Measurements from ENCODE around the gene INSL4. TPM values are rescaled to one million over a fixed set of nuclear protein-coding genes. Genes with fewer than 3 reads are reported as not detected.

The INSL4 gene
- total RNA-seq, result not detected in 2 replicates

DNA sequence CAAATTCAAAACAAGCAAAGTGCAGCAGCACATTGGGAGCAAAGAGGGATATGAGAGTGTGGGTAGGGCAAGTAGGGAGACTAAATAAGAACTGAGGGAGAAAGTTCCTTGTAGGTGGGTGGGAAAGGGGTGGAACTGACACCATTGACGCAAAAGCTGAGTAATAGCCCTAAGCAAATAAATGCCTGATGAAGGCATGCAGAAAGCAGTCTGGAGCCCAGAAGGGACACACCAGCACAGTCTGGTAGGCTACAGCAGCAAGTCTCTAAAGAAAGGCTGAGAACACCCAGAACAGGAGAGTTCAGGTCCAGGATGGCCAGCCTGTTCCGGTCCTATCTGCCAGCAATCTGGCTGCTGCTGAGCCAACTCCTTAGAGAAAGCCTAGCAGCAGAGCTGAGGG, at the start of gene INSL4:
TSS of gene INSL4 (plus strand) at position 208 of the 400 bp plus-strand sequence. CDS start at position 313, 105 bp downstream.

GRCh38 chr9:5185220-5185840, 45.9 kb upstream of the INSL4 start, which contains the start of gene INSL6:
Gene INSL6 (minus strand): TSS chr9:5185639. CDS start chr9:5185602, 37 bp downstream.

Other genes with a start within 250 kb of the INSL4 start
- gene JAK2, start 246.1 kb upstream of the INSL4 start, total RNA-seq, result 7.2 and 17.1 TPM in 2 replicates
- not detected in 2 replicates for gene INSL6, start 45.8 kb upstream of the INSL4 start, total RNA-seq
- not detected in 2 replicates for gene RLN2, start 73.3 kb downstream of the INSL4 start, total RNA-seq
- 3.7 TPM in 1 of 2 replicates, not detected in the other for gene RLN1, start 108.5 kb downstream of the INSL4 start, total RNA-seq
- gene PLGRKT, start 206.5 kb downstream of the INSL4 start, total RNA-seq, result 21.1 and 21.4 TPM in 2 replicates
- 0.43 and 4.4 TPM in 2 replicates for gene CD274, start 219.1 kb downstream of the INSL4 start, total RNA-seq

Measured in pericardium fibroblast (primary cell).